Activated naive CD4-positive, alpha-beta T cell (primary cell): ENCODE results near the gene GNAO1.

Source experiments
- DNase-seq, 4 experiments: peaks; one replicate each; lab custom pipeline; 2025; lab: John Stamatoyannopoulos, UW

GNAO1 gene

GRCh38 chr16:56350491-56351405 is 159.5 kb downstream of the GNAO1 start:
- DNase-seq: no peak

- no peak for DNase-seq
Observed at GRCh38 chr16:56351481-56351880, 160.2 kb downstream of the GNAO1 start.

GRCh38 chr16:56352351-56353053 is 161.2 kb downstream of the GNAO1 start:
- no peak for DNase-seq

- no peak for DNase-seq
Observed at GRCh38 chr16:56353054-56353921, 162.0 kb downstream of the GNAO1 start.

- DNase-seq: no peak
Observed at GRCh38 chr16:56354016-56354415, 162.7 kb downstream of the GNAO1 start.

GRCh38 chr16:56354746-56355145 is 163.5 kb downstream of the GNAO1 start:
- DNase-seq: no peak

- DNase-seq: no peak
Observed at GRCh38 chr16:56355221-56355620, 163.9 kb downstream of the GNAO1 start.

- DNase-seq: no peak
Observed at GRCh38 chr16:56355786-56356275, 164.5 kb downstream of the GNAO1 start.

GRCh38 chr16:56356276-56357240 is 165.3 kb downstream of the GNAO1 start:
- peak in 2 of 4 experiments; percentile 26 to 51 for DNase-seq

GRCh38 chr16:56357241-56357764 is 166.0 kb downstream of the GNAO1 start:
- no peak for DNase-seq

GRCh38 chr16:56357765-56358322 is 166.6 kb downstream of the GNAO1 start:
- DNase-seq: no peak

- DNase-seq: no peak
Observed at GRCh38 chr16:56360117-56361008, 169.1 kb downstream of the GNAO1 start.

GRCh38 chr16:56362057-56362655 is 170.9 kb downstream of the GNAO1 start:
- DNase-seq: no peak

GRCh38 chr16:56362706-56363105 is 171.4 kb downstream of the GNAO1 start:
- DNase-seq: no peak

GRCh38 chr16:56363181-56363716 is 172.0 kb downstream of the GNAO1 start:
- DNase-seq: no peak

- no peak for DNase-seq
Observed at GRCh38 chr16:56363781-56364565, 172.7 kb downstream of the GNAO1 start.

- no peak for DNase-seq
Observed at GRCh38 chr16:56364865-56365264, 173.6 kb downstream of the GNAO1 start.

- DNase-seq: no peak
Observed at GRCh38 chr16:56365552-56365951, 174.3 kb downstream of the GNAO1 start.
